HG02588 (cell line): ENCODE results near the gene PLCB4.

Experiments
- ATAC-seq: cut with Tn5 transposase; IDR thresholded peaks from one replicate; pipeline ENCODE4 v1.9.1; 2021; ENCODE audit warnings: mild to moderate bottlenecking, moderate library complexity; ENCODE audit not compliant: unreplicated experiment

PLCB4 gene

DNA sequence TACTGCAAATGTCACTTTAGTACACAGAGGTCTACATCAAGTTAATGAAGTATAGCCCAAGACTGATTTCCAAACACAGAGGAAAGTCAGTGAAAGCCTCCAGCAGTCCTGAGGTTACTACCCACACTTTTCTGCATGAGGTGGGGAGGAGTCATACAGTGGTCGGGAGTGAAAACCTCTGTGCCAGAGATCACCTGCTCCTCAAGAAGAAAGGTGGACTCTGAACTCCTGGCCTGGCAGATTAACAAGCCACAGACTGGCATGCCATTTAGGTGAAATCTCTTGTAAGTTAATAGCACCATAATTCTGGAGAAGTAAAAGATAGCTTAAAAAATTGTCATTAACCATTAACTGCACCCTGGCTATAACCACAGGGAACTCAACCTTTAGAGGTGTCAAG is 320.5 kb downstream of the PLCB4 start:
- no peak for ATAC-seq

- ATAC-seq, result no peak
Measured at GRCh38 chr20:9390441-9390840, 321.6 kb downstream of the PLCB4 start.

GRCh38 chr20:9392892-9393857 is 324.3 kb downstream of the PLCB4 start:
- ATAC-seq, result no peak

GRCh38 chr20:9395971-9396370 is 327.1 kb downstream of the PLCB4 start:
- ATAC-seq, result no peak

DNA sequence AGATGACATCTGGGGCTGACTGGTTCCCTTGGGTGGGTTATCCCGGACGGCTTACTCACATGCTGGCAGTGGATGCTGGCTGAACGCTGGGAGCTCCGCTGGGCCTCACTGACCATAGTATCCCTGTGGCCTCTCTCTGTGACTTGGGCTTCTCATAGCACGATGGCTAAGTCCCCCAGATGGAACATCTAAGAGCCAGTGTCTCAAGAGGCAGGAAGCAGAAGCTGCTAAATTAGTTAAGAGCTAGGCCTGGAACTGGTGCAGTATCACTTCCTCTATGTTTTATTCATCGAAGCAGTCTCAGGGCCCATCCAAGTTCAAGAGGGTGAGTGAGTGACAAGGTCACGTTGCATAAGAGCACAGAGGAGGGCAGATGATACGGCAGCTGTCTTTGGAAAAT is 329.0 kb downstream of the PLCB4 start:
- peak; percentile 83 for ATAC-seq

DNA sequence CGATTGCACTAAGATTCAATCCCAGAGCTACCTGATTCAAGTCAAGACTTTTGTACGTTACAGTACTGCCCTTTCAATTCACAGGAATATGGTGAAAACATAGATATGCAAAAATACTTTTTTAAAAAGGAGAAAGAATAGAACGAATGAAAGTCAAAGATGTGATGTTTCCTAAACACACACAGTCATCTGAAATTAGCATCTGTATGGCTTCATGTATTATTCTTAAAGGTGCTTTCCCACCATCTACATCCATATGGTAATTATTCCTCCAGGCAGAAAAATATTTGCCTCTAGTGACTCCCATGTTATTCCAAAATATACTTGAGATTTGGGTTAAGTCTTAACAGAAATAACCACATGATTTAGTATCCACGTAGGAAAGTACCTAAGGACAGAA is 330.0 kb downstream of the PLCB4 start:
- ATAC-seq, result no peak

DNA sequence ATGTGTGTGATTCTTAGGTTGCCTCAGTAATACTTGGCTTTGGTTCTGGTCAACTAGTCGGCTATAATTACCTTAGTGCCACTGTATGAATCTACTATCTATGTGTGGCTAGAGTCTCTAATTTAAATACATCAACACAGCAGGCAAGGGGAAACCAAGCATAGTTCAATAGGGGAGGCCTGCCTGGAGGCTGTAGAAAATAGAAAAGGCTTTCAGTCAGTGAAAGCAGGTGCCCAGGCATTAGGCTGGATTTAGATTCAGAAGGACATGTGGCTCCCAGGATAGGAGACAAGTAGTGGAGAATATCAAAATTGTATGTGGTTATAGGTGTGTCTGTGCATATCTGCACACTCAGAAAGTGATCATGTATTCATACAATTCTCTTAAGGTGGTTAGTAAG is 330.4 kb downstream of the PLCB4 start:
- no peak for ATAC-seq

DNA sequence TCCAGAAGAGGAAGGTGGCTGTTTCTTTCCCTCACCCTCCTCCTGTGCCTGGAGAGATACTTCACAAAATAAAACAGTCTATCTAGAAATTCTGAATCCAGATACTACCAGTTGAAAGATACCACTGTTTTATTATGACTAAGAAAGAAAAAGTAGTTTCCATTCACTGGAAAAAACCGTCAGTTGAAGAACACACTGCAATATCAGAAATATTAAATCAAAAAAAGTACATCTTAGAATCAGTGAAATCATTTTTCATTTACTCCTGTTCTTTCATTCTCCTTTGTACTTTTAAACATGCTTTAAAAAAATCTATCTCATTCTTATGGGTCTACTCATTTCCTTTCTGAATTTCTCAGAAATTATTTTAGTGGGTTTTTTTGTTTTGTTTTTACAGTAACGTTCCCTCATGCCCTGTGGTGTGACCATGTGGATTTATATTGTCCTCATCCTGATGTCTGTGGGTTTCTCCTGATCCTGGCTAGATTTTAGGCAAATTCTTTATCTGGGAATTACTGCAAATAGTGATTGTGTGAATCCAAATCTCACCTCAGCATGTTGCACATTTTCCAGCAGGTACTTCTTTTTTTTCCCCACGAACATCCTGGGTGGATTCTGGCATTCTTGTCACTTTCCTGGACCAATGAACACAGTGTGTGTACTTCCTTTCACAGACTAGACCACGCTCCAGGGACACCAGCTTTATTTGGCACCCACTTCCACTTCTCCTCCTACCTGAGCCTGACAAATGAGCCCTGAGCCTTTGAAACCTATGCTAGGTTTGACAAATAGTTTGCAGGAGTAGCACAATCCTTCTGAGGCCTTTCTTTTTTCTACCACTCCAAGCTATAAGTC is 331.5 kb downstream of the PLCB4 start:
- no peak for ATAC-seq

GRCh38 chr20:9401371-9401770 is 332.5 kb downstream of the PLCB4 start:
- no peak for ATAC-seq

DNA sequence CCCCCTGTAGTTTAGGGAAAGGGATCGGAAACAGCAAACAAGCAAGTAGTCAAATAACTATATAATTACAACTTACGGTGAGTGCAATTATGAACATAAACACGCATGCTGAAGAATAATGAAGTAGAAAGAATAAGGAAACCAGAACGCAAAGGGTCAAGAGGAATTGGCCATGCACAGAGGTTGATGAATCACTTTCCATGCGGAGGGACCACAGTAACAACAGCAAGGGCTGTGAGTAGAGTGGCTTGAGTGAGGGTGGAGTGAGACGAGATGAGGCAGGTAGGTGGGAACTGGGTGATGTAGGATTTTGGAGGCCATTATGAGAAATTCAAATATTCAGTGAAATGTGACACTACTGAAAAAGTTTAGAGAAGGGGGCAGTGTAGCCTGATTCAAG is 333.3 kb downstream of the PLCB4 start:
- ATAC-seq, result no peak

DNA sequence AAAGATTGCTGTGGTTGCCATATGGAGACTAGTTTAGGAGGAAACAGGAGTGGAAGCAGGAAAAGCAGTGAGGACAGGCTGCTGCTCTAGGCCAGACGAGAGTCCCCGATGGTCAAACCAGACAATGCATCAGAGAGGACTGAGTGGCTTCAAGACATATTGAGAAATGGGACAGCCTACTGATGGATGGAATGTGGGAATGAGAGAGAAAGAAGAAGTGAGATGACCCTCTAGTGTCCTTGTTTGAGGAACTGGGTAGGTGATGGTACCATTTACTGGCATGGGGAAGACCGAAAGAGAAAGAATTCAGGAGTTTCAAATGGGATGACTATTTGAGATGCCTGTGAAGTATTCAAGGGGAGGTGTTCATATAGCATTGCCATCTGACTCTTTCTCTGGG is 333.7 kb downstream of the PLCB4 start:
- ATAC-seq, result no peak

- ATAC-seq, result no peak
Measured at GRCh38 chr20:9403448-9403847, 334.6 kb downstream of the PLCB4 start.

- peak; percentile 62 for ATAC-seq
Measured at GRCh38 chr20:9407805-9408421, 339.0 kb downstream of the PLCB4 start.

GRCh38 chr20:9408422-9409300 is 339.8 kb downstream of the PLCB4 start:
- no peak for ATAC-seq

DNA sequence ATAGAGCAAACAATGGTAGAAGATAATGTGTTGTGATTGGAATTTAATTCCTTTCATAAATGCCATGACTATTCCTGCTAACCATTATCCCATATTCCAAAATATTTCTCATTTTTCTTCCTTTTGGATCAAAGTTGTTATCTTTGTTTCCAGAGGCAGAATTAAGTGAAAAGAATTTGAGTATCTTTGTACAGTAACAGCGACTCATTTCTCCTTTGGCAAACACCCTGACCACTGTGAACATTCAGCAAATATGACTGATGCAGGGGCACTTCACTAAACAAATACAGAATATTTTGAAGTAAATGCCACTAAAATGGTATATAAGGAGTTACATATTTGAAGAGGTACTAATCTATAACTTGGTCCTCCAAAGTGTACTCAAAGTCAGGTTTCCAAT is 340.5 kb downstream of the PLCB4 start:
- ATAC-seq, result no peak

DNA sequence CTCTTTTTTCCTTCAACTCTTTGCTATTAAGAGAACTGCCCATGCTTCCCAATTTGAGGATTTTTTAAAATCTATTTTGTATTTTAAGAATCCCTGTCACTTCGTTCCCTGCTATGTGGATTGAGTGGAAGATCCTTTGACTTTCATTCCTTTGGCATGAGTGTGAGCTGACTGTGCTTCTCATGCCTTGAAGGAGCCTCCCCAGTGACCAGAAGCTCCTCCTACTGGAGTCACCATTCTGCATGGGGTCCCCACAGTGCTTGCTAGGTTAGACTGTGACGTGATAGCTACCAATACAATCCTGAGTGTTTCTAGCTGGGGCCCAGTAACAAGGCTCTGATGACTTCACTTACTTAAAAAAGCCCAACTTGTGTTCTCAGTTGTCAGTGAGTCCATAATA is 341.1 kb downstream of the PLCB4 start:
- ATAC-seq, result no peak

DNA sequence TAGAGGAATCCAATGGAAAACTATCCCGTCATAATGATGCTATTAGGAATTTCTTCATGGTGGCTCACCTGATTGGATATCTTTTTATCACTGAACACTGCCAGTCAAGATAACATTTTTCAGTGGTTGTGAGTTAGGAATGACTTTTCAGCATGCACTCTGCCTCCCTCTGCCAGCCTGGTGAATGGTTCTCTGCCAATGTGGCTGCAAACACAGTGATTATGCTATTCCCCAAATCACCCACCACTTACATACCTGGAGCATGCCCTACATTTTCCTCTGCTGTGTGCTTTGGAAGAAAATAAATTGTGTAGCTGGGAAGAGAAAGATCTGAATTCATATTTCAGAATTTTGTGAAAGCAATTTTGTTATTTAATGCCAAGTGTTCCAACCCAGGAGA is 342.9 kb downstream of the PLCB4 start:
- no peak for ATAC-seq

DNA sequence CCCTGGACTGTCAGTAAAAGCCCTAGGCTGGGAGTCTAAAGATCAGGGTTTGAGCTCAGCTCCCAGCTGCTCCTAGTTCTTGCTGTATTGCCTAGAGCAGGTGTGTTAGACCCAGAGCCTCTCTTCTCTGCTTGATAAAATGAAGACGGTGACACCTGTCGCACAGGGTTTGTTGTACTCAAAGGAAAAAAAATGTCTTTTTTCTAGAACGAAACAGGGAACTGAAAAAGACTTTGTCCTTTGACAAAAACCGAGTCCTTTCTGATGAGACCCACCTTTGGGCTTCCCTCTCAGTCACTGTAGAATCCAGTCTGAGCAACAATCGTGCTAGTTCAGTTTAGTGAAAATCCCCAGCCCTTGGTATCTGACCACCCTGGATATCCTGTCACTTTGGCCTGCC is 343.4 kb downstream of the PLCB4 start:
- ATAC-seq, result peak; percentile 62

GRCh38 chr20:9413001-9413400 is 344.1 kb downstream of the PLCB4 start:
- ATAC-seq, result no peak

DNA sequence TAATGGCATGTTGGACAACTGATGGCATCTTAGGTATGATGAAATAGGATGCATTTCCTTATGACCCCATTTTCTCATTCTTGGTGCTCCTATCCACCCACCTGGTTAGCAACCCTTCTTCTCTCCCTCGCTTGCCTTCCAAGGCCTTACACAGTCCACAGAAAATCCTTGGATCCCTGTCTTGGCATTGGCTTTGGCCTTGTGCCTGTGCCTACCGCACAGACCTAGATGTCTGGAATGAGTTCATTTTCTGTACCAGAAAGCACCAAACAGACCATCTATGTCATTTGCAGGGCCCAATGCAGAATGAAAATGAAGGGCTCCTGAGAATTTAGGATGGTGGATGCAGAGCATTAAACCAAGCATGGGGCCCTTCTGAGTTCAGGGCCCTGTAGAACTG is 346.5 kb downstream of the PLCB4 start:
- ATAC-seq, result no peak
